ACHN (cell line): ENCODE results near the gene SLC22A8.
"Not testable (repeated sequence)": the region's sequence is repeated elsewhere in the genome, so short reads cannot be mapped to it uniquely, and the experiment has no call there.

ENCODE experiments used
- DNase-seq: peaks from one replicate; pipeline ENCODE4 v3.0.0-alpha.2; 2015
- in situ Hi-C: cut with HindIII; loops from 2 replicates; pipeline ENCODE4 v1.10.0; 2017; ENCODE audit warnings: low sequenced_read_pairs, low pct_ligation_motif_present, low pct_unique_long_range_greater_than_20kb

The SLC22A8 gene

GRCh38 chr11:62954478-62954877, 61.2 kb downstream of the SLC22A8 start:
- no peak for DNase-seq
- in situ Hi-C loops: no loop called here

DNA sequence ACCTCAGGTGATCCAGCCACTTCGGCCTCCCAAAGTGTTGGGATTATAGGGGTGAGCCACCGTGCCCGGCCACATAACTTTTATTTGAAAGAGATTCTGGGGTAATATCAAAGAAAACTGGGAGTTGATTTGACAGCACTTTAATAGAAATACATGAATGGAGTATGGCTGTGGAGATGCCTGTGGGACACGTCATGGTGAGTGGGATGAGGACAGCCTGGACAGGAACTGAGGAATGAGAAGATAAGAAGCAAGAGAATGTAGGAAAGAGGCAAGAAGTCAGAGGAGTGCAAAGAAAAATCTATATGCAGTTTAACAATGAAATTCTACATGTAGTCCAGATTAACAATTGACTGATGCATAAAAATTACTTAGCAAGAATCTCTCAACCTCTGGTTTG, 61.8 kb downstream of the SLC22A8 start:
- in situ Hi-C loops: no loop called here
- no peak for DNase-seq

GRCh38 chr11:62948765-62949320, 66.8 kb downstream of the SLC22A8 start:
- in situ Hi-C loops: no loop called here
- DNase-seq: no peak

GRCh38 chr11:62945538-62945937, 70.1 kb downstream of the SLC22A8 start:
- DNase-seq, in situ Hi-C loops: not testable (repeated sequence)
